H4 (cell line): Measurements from ENCODE around the gene SLC4A3. TPM values are rescaled to one million over a fixed set of nuclear protein-coding genes. Genes with fewer than 3 reads are reported as not detected.
"Not testable (repeated sequence)": the region's sequence is repeated elsewhere in the genome, so short reads cannot be mapped to it uniquely, and the experiment has no call there.

ENCODE experiments used
- DNase-seq: peaks from one replicate; pipeline ENCODE4 v3.0.0-alpha.2; 2015; ENCODE audit warnings: low spot score
- total RNA-seq: library from RNA; depleted of rRNA; stranded (reverse); fragments of >200 nt; shearing (Covaris generic); gene quantifications from 2 replicates; pipeline ENCODE4 v1.2.3, GENCODE V29; 2014; rRNA removed

SLC4A3 gene
- total RNA-seq, 1 experiment from 2014 or later: 2.3 TPM

DNA sequence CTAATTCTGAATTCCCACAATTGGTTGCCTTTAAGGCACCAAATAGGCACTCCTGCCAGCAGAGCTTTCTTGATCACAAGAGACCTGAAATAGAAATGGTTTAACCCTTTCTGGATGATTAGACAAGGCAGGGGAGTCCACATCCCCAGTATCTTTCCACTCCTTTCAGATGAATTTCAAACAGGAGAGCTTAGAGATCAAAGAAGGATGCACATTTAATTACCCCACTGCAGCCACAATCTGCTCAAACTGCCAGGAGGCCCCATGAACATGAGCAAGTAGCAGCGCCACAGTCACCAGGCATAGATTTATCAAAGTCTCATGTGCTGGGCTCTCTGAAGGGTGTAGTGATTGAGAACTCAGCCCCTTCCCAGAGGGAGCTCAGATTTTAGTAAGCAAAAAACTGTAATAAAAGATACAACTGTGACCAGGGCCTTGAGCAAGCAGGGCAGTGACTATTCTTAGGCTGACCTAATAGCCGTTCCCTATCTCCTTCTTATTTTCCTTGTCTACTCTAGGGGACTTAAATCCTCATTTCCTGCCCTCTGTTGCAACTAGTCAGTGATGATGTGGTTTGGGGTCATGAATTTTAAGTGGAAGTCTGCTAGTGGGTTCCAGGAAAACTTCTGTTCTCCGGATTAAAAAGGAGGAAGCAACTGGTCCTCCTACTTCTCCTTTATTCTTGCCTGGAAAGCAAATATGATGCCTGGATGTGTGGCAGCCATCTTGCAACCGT lies 53.7 kb downstream of the SLC4A3 start:
- DNase-seq: no peak

DNA sequence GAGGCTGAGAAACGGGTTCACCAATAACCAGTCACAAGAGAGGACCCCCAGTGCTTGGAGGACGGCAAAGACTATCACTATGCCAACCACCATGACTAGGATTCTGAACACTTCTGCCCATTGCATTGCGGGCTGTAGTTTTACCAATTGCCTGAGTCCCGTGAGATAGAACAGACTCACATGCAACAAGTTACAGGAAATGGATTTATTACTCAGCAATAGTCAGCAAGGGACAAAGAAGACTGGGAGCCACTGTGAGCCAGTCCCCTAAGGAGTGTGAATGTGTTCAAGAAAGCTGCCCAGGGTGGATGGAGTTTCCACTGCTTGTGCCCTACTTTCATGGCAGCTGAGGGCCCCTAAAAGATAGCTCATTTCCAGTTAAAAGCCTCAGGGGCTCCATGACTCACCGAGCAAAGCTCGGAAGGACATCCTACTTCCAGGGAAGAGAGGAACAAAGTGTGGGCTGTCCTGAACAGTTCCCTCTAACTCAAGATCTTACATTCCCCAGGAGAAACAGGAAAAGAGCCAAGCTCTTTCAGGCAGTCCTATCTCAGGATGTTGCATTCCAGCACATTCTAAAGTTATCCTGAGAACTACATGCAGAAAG lies 54.4 kb downstream of the SLC4A3 start:
- DNase-seq: no peak

DNA sequence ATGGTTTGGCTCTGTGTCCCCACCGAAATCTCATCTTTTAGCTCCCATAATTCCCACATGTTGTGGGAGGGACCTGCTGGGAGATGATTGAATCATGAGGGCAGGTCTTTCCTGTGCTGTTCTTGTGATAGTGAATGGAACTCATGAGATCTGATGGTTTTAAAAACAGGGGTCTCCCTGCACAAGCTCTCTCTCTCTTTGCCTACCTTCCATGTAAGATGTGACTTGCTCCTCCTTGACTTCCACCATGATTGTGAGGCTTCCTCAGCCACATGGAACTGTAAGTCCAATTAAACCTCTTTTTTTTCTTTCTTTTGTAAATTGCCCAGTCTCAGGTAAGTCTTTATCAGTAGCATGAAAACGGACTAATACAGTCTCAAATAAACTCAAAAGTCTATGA lies 56.0 kb downstream of the SLC4A3 start:
- not testable (repeated sequence) for DNase-seq

DNA sequence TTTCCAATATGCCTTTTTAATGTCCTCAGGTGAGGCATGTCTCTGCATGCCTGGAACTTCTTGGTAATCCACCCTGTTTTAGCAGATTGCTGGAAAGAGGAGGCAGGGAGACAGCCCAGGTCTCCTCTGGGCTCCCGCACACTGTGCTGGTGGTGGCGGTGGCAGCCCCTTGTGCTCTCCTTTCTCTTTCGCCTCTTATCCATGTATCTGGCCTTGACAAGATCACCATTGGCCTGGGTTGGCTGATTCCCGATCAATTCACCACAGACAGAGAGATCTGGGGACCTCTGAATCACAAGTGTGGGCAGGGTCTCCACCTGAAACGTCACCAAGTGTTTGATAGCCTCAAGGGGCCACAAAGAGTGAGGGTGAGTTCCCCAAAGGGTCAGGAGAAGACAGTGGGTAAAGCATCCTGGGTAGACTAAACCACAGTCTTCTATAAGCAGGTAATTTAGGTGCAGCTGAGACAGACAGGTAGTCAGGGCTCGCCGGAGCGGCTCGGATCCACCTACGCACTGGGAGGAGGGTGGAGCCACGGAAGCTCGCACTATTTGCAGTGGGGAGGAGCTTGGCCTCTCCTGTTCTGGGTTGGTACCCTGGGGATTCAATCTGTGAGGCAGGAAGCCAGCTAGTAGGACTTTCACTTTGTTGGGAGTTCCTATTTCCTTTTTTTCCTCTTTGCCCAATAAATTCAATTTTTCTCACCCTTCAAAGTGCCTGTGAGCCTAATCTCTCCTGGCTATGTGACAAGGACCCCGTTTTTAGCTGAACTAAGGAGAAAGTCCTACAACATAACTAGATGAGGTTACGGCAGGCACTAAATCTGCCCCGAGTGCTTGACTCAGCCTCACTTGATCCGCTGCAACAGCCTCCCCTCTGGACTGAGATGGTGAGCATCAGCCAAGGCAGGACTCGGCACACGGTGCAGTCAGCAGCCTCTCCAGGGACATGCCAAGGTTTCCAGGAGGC lies 57.6 kb downstream of the SLC4A3 start:
- DNase-seq: peak; percentile 79

DNA sequence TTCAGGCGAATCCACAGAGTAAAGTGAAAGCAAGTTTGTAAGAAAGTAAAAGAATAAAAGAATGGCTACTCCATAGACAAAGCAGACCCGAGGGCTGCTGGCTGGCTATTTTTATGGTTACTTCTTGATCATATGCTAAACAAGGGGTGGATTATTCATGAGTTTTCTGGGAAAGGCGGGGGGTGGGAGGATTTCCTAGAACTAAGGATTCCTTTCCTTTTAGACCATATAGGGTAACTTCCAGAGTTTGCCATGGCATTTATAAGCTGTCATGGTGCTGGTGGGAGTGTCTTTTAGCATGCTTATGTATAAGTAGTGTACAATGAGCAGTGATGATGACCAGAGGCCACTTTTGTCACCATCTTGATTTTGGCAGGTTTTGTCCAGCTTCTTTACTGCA lies 59.8 kb downstream of the SLC4A3 start:
- peak; percentile 49 for DNase-seq

DNA sequence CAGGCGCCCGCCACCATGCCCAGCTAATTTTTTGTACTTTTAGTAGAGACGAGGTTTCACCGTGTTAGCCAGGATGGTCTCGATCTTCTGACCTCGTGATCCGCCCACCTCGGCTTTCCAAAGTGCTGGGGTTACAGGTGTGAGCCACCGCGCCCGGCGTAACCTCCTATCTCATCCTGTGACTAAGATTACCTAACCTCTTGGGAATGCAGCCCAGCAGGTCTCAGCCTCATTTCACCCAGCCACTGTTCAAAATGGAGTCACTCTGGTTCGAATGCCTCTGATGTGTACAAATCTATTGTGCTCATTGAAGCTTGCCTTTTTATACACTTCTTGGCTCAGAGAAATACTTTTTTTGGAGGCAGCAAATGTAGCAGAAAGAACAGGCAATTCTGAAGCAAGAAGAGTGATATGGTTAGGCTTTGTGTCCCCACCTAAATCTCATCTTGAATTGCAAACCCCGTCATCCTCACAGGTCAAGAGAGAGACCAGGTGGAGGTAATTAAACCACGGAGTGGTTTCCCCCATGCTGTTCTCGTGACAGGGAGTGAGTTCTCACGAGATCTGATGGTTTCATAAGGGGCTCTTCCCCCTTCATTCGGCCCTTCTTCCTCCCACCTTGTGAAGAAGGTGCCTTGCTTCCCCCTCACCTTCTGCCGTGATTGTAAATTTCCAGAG lies 60.6 kb downstream of the SLC4A3 start:
- no peak for DNase-seq

DNA sequence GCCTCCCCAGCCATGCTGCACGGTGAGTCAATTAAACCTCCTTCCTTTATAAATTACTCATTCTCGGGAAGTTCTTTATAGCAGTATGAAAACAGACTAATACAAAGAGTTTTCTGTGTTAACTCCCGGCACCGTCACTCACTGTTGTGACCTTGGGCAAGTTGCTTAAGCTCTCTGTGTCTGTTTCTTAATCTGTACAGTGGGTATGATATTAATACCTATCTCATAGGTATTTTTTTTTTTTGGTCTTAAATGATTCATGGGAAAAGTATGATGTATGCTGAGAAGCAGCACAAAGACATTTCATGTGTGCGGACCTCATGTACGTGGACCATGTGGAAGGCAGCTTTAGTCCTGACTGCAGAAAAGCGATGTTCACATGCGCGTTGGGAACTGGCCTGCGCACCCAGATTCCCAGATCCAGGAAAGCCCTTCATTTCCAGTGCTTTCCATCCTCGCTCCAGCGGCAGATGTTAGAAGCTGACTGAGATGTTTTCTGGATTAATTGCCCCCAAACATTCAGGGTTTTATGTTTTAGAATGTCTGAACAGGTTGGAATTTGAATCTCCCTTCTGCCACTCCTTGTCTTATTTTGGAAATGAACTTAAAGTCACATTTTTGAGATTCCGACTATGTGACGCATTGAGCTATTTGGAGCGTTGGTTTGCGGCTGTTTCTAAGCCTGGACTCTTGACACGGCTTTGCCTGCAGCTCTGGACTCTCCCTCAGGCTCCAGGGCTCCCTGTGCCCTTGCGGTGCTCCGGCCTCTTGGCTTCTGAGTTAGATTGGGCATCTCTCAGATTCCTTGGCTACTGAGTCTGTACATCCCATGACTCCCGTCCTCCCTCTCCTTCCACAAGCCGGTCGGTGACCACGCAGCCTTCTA lies 61.4 kb downstream of the SLC4A3 start:
- peak; percentile 77 for DNase-seq

DNA sequence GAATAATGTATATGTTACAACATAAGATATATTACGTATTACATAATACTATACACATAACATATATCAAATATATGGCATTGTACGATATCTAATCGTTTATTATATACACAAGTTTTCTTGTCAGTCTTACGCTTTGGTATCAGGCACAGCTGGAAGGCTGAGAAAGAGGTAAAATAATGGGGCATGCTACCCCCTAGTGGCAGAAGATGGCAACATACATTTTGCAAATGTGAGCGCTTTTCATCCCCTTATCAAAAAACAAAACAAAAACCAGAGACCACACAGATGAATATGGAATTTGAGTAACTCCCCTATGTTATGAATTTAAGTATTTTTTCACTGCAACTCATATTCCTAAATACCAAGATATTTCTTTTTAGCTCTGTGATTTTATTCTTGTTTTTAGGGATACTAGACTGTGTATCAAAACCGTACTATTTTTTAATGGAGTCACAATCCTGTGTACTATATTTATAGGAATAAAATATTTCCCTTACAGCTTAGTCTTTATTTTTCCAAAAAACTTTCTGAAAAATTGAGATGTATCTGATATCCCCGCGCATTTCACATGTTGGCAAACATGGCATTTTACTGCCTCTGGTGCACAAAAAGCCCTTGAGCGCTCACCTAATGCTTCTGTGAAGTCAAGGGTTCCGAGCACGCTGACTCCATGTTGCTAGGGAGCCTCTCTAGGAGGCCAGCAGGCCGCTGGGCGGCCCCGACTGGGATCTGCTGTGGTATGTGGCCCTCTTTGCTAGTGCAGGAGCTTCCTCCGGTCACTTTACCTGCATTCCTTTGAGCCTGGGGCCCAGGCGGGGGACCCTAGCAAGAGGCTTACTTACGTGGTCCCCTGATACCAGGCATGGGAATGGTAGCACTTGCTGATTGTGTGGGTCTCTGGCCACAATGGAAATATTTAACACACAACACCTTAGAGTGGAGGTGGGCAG lies 62.5 kb downstream of the SLC4A3 start:
- DNase-seq: peak; percentile 74

DNA sequence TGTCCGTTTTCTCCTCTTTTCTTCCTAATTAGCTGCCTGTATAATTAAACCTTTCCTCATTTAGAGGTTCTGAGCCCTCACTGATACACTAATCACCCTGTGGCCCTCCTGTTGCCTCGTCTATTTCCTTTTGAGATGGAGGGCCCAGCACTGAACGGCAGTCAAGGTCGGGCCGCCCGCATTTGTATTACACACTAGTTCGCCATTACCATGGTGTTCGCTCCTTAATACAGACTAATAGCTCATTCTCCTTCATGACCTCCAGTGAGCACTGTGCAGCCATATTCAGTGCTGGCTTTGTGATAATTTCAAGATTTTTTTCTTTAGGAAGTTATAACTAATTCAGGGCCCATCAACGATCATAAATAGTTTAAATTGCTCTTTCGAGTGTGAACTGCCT lies 64.1 kb downstream of the SLC4A3 start:
- DNase-seq: no peak

Other genes starting within 250 kb of the SLC4A3 start
- 79.9 and 87.7 TPM in 2 replicates for gene DNPEP, start 239.7 kb upstream of the SLC4A3 start, total RNA-seq
- 0.68 and 1.2 TPM in 2 replicates for gene DES, start 209.3 kb upstream of the SLC4A3 start, total RNA-seq
- gene SPEG, start 192.8 kb upstream of the SLC4A3 start, total RNA-seq: 2.5 and 3.7 TPM in 2 replicates
- gene GMPPA, start 128.7 kb upstream of the SLC4A3 start, total RNA-seq: 74.0 TPM in 2 replicates
- gene ASIC4, start 113.1 kb upstream of the SLC4A3 start, total RNA-seq: not detected in 2 replicates
- gene CHPF, start 83.8 kb upstream of the SLC4A3 start, total RNA-seq: 53.9 and 85.6 TPM in 2 replicates
- 0.86 and 1.9 TPM in 2 replicates for gene TMEM198, start 83.6 kb upstream of the SLC4A3 start, total RNA-seq
- gene OBSL1, start 56.1 kb upstream of the SLC4A3 start, total RNA-seq: 51.9 and 67.4 TPM in 2 replicates
- gene INHA, start 55.3 kb upstream of the SLC4A3 start, total RNA-seq: 0.35 TPM in 1 of 2 replicates, not detected in the other
- 5.4 and 8.7 TPM in 2 replicates for gene STK11IP, start 29.8 kb upstream of the SLC4A3 start, total RNA-seq